WI38 (cell line): ENCODE measurements around the gene NUFIP2.

Experiments
- H3K4me3 ChIP-seq: 2 replicates; pipeline ENCODE4 v1.5.1; 2011; ENCODE audit warnings: low read depth, mild to moderate bottlenecking, control low read depth, low read length
- TF ChIP-seq, protein P1 (sequence below): IDR thresholded peaks from 2 replicates; pipeline ENCODE4 v1.5.1; 2012; ENCODE audit warnings: low read depth, mild to moderate bottlenecking, control low read depth, low read length

The NUFIP2 gene

DNA sequence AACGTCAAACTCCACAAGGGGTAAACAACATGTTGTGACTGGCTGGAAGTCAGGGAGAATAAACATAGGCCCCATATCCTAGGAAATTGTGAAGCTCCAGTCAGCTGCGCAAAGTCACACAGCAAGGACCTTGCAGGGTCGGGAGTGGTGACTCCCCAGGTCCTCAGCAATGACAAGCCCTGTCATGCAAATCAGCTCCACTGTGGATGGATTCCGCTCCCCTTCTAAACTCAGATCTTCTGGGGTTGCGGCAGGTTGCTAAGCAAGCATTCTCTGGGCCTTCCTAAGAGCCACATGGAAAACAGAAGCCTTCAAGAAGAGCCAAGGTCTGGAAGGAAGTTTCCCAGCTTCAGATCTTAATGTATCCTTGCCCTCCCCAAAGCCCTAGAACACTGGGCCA is 84.9 kb downstream of the NUFIP2 start:
- TF ChIP-seq, protein P1, sequence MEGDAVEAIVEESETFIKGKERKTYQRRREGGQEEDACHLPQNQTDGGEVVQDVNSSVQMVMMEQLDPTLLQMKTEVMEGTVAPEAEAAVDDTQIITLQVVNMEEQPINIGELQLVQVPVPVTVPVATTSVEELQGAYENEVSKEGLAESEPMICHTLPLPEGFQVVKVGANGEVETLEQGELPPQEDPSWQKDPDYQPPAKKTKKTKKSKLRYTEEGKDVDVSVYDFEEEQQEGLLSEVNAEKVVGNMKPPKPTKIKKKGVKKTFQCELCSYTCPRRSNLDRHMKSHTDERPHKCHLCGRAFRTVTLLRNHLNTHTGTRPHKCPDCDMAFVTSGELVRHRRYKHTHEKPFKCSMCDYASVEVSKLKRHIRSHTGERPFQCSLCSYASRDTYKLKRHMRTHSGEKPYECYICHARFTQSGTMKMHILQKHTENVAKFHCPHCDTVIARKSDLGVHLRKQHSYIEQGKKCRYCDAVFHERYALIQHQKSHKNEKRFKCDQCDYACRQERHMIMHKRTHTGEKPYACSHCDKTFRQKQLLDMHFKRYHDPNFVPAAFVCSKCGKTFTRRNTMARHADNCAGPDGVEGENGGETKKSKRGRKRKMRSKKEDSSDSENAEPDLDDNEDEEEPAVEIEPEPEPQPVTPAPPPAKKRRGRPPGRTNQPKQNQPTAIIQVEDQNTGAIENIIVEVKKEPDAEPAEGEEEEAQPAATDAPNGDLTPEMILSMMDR, result no peak
- H3K4me3 ChIP-seq, result no peak overlapping the region

DNA sequence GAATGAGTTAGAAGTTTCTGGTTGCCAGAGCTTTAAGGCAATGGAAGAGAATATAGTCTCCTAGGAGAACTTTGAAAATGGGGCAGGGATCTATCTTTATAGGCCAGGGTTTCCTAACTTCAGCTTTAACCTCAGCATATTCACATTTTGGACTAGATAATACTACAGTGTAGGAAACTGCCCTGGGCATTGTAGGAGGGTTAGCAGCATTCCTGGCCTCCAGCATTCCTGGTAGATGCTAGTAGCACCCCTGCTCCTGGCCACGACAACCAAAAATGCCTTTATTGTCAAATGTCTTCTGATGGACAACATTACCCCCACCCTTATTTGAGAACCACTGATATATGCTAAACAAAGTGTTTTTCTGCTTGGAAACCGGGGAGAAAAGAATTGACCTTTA is 86.0 kb downstream of the NUFIP2 start:
- TF ChIP-seq, protein P1, result no peak
- H3K4me3 ChIP-seq, result no peak overlapping the region
